Endothelial cell of umbilical vein (primary cell): ENCODE data around the gene PGAM1. TPM values are rescaled to one million over a fixed set of nuclear protein-coding genes. Genes with fewer than 3 reads are reported as not detected.

Source experiments
- BruUV-seq: library from RNA; stranded (reverse); fragments of 400-500 nt; replicated peaks from 2 replicates; lab custom pipeline; 2021; lab: Mats Ljungman, UMichigan
- CTCF ChIA-PET: fragments of 300-600, 350-600 bp; sonication (Branson Sonifier 250); formaldehyde crosslinking; loops from one replicate; lab custom pipeline; 2021; ENCODE audit warnings: antibody characterized with exemption, inconsistent platforms; lab: Charles Lee
- POLR2A ChIA-PET: fragments of 300-600, 350-600 bp; sonication (Branson Sonifier 250); formaldehyde crosslinking; loops from one replicate; lab custom pipeline; 2021; ENCODE audit warnings: antibody characterized with exemption, inconsistent platforms; lab: Charles Lee
- DNase-seq: peaks from one replicate; pipeline ENCODE4 v3.0.0-alpha.2; 2011; ENCODE audit warnings: low read depth, low spot score
- FAIRE-seq: peaks from 2 replicates; lab custom pipeline; 2011; peaks lifted over from hg19 to GRCh38; lab: Jason Lieb, UNC
- H2AFZ ChIP-seq: 2 replicates; pipeline ENCODE4 v1.6.0; 2012; ENCODE audit warnings: low read depth, low read length, control low read depth, inconsistent platforms
- H3K27ac ChIP-seq: 2 replicates; pipeline ENCODE4 v1.5.1; 2011; ENCODE audit warnings: low read depth, mild to moderate bottlenecking, control low read depth, low read length, moderate library complexity; ENCODE audit not compliant: insufficient read depth
- H3K27me3 ChIP-seq, 2 experiments: 2 replicates each; pipeline versions ENCODE4 v1.6.0 to v1.6.1; 2011; ENCODE audit warnings: low read length in 2 of 2, mixed read lengths in 1 of 2; ENCODE audit not compliant: control insufficient read depth in 2 of 2, insufficient read depth in 2 of 2
- H3K36me3 ChIP-seq, 2 experiments: 2 replicates in 1 of 2; 3 replicates in 1 of 2; pipeline ENCODE4 v1.5.1; 2011; ENCODE audit warnings: low read length in 2 of 2, mild to moderate bottlenecking in 1 of 2, moderate library complexity in 1 of 2; ENCODE audit not compliant: control insufficient read depth in 2 of 2, insufficient read depth in 2 of 2; ENCODE audit errors: extremely low read depth in 1 of 2
- H3K4me1 ChIP-seq: 3 replicates; pipeline ENCODE4 v1.5.1; 2011; ENCODE audit warnings: mild to moderate bottlenecking, low read length; ENCODE audit not compliant: control insufficient read depth, insufficient read depth; ENCODE audit errors: extremely low read depth
- H3K4me2 ChIP-seq: 2 replicates; pipeline ENCODE4 v1.6.1; 2011; ENCODE audit warnings: low read length, control low read depth, mixed read lengths; ENCODE audit not compliant: insufficient read depth
- H3K4me3 ChIP-seq, 3 experiments: fragments of 200-600 bp in 1 of 3; sonication (generic), shearing (Covaris generic) in 1 of 3; replicated peaks in 1 of 3; 2 replicates each; pipeline ENCODE4 v1.5.1; 2011 to 2016; ENCODE audit warnings: control low read depth in 3 of 3, low read length in 3 of 3, mild to moderate bottlenecking in 2 of 3, inconsistent platforms in 1 of 3, low read depth in 1 of 3, moderate library complexity in 1 of 3; ENCODE audit not compliant: insufficient read depth in 1 of 3
- H3K79me2 ChIP-seq: 2 replicates; pipeline ENCODE4 v1.6.0; 2012; ENCODE audit warnings: low read length, inconsistent platforms; ENCODE audit not compliant: control insufficient read depth, insufficient read depth
- H3K9ac ChIP-seq: replicated peaks from 2 replicates; pipeline ENCODE3; 2011; ENCODE audit warnings: low read length, control low read depth; ENCODE audit not compliant: insufficient read depth; ENCODE audit errors: extremely low read depth
- H3K9me1 ChIP-seq: replicated peaks from 3 replicates; pipeline ENCODE4 v1.6.0; 2011; ENCODE audit warnings: mild to moderate bottlenecking, low read length; ENCODE audit not compliant: control insufficient read depth, insufficient read depth; ENCODE audit errors: extremely low read depth
- H3K9me3 ChIP-seq: replicated peaks from 2 replicates; pipeline ENCODE4 v1.5.1; 2012; ENCODE audit warnings: low read length, inconsistent platforms; ENCODE audit not compliant: control insufficient read depth, insufficient read depth
- H4K20me1 ChIP-seq: replicated peaks from 2 replicates; pipeline ENCODE3; 2011; ENCODE audit warnings: mild to moderate bottlenecking, low read length; ENCODE audit not compliant: control insufficient read depth, insufficient read depth; ENCODE audit errors: extremely low read depth
- CTCF ChIP-seq, 2 donors: IDR thresholded peaks; 1 replicate in 1 of 2; 2 replicates in 1 of 2; pipeline ENCODE4 v1.5.1; 2011; ENCODE audit warnings: low read length in 2 of 2, mild to moderate bottlenecking in 2 of 2, moderate library complexity in 2 of 2, control low read depth in 1 of 2, inconsistent platforms in 1 of 2, low read depth in 1 of 2; ENCODE audit not compliant: insufficient read depth in 1 of 2; ENCODE audit errors: extremely low read depth in 1 of 2
- EZH2 ChIP-seq: IDR thresholded peaks from 2 replicates; pipeline ENCODE4 v1.6.1; 2012; ENCODE audit warnings: borderline replicate concordance, low read depth, mild to moderate bottlenecking, moderate library complexity, low read length, inconsistent platforms; ENCODE audit not compliant: severe bottlenecking
- FOS ChIP-seq: IDR thresholded peaks from 2 replicates; pipeline ENCODE4 v1.6.1; 2011; ENCODE audit warnings: mild to moderate bottlenecking, low read length, moderate library complexity, borderline replicate concordance; ENCODE audit not compliant: insufficient read depth
- GATA2 ChIP-seq: IDR thresholded peaks from 2 replicates; pipeline ENCODE4 v1.7.0; 2011; ENCODE audit warnings: low read depth, mild to moderate bottlenecking, moderate library complexity, mixed read lengths, low read length; ENCODE audit not compliant: insufficient read length, insufficient read depth
- JUN ChIP-seq: IDR thresholded peaks from 2 replicates; pipeline ENCODE4 v1.6.1; 2011; ENCODE audit warnings: borderline replicate concordance, low read depth; ENCODE audit not compliant: insufficient read length, insufficient read depth
- MAX ChIP-seq: IDR thresholded peaks from 2 replicates; pipeline ENCODE4 v1.6.1; 2011; ENCODE audit not compliant: insufficient read depth, insufficient read length
- MYC ChIP-seq: IDR thresholded peaks from one replicate; pipeline ENCODE4 v1.6.1; 2011; ENCODE audit warnings: mild to moderate bottlenecking, low read depth, low read length
- POLR2A ChIP-seq: IDR thresholded peaks from 2 replicates; pipeline ENCODE4 v1.6.1; 2012; ENCODE audit warnings: low read depth, mild to moderate bottlenecking, control low read depth, low read length
- POLR2AphosphoS5 ChIP-seq: IDR thresholded peaks from 2 replicates; pipeline ENCODE4 v1.6.1; 2012; ENCODE audit warnings: low read depth, mild to moderate bottlenecking, control low read depth, low read length, moderate library complexity; ENCODE audit not compliant: insufficient read depth
- dilution Hi-C: fragments of 300-500 bp; cut with MboI; formaldehyde crosslinking; loops from one replicate; pipeline ENCODE4 v1.15.0; 2019; ENCODE audit warnings: low sequenced_read_pairs; ENCODE audit not compliant: extremely low pct_ligation_motif_present
- intact Hi-C: fragments of 100-400 bp; cut with micrococcal nuclease; formaldehyde crosslinking; loops from one replicate; pipeline ENCODE4 v1.10.0; 2022
- polyA plus RNA-seq, 4 experiments: library from polyadenylated mRNA; depleted of rRNA in 3 of 4; stranded (reverse) in 3 of 4; unstranded in 1 of 4; fragments of >200 nt; gene quantifications; 2 replicates each; pipeline versions ENCODE4 v1.2.1 to v1.2.3, GENCODE V29; 2011 to 2012; ENCODE audit warnings: missing spikeins in 1 of 4
- total RNA-seq: library from RNA; stranded (reverse); gene quantifications from 2 replicates; pipeline ENCODE4 v1.2.3, GENCODE V29; 2021

Gene PGAM1
- total and polyA plus RNA-seq, 2 donors (not counting 3 experiments of a cell fraction or from before 2014, with no cell fraction given): 375 TPM

- dilution Hi-C loops: no loop called here
- no peak overlapping the region for H3K27ac ChIP-seq
- intact Hi-C loops: no loop called here
- DNase-seq: no peak
- no peak overlapping the region for H3K4me2 ChIP-seq
- H4K20me1 ChIP-seq: no peaks in the 10 kb centered on the region
- H2AFZ ChIP-seq: no peak overlapping the region
- H3K4me1 ChIP-seq: no peaks in the 10 kb centered on the region
- ChIA-PET POLR2A (interaction anchor here (0.5 kb wide), 1 partner anchor 8 kb away, joined by 3 read pairs; no protein-coding TSS in a partner anchor), CTCF (interaction anchor here (1.0 to 1.7 kb wide), 2 partner anchors 10 to 97 kb away, joined by 3 to 5 read pairs; no protein-coding TSS in a partner anchor)
- no TSS peak for BruUV-seq
- H3K9me3 ChIP-seq: no peaks in the 10 kb centered on the region
- H3K4me3 ChIP-seq: no peak overlapping the region
- TF ChIP-seq EZH2 (no peak), POLR2A (no peak)
- H3K36me3 ChIP-seq: peaks cover 33 to 67% of the 10 kb centered on the region in 2 experiments
- no peaks in the 10 kb centered on the region for H3K27me3 ChIP-seq
- H3K79me2 ChIP-seq: peaks cover 5% of the 10 kb centered on the region
- no peak for FAIRE-seq
- no peak overlapping the region for H3K9ac ChIP-seq
- H3K9me1 ChIP-seq: no peaks in the 10 kb centered on the region
Measured at GRCh38 chr10:97456686-97457065, 30.7 kb downstream of the PGAM1 start.

- POLR2A ChIA-PET: interaction anchor here (0.8 kb wide), 1 partner anchor 15 kb away, joined by 3 read pairs; no protein-coding TSS in a partner anchor
- dilution Hi-C loops (no loop called here), intact Hi-C loops (no loop called here)
- H2AFZ ChIP-seq: no peak overlapping the region
- H3K27ac ChIP-seq: no peak overlapping the region
- TF ChIP-seq CTCF (IDR thresholded peaks at IDR 0.05; ENCODE audit: extremely low read depth in 1 of 2, insufficient read depth in 1 of 2, low read depth in 1 of 2, low read length in 2 of 2): no peak
- no peak for TF ChIP-seq POLR2AphosphoS5
- TF ChIP-seq FOS: no peak
- no peak for TF ChIP-seq POLR2A
- TF ChIP-seq JUN: no peak
- no peak for TF ChIP-seq MYC
- no peak for TF ChIP-seq EZH2
- TF ChIP-seq MAX: no peak
- TF ChIP-seq GATA2: no peak
- BruUV-seq: no TSS peak
- no peaks in the 10 kb centered on the region for H3K79me2 ChIP-seq
- peaks cover 40 to 68% of the 10 kb centered on the region in 2 experiments for H3K36me3 ChIP-seq
- H3K27me3 ChIP-seq: no peaks in the 10 kb centered on the region
- no peak for FAIRE-seq
- no peaks in the 10 kb centered on the region for H3K9me1 ChIP-seq
- H3K4me2 ChIP-seq: no peak overlapping the region
- DNase-seq: no peak
- no peak overlapping the region for H3K9ac ChIP-seq
- CTCF ChIA-PET: no interaction called here
- no peak overlapping the region for H3K4me3 ChIP-seq
- no peaks in the 10 kb centered on the region for H4K20me1 ChIP-seq
- no peaks in the 10 kb centered on the region for H3K9me3 ChIP-seq
- H3K4me1 ChIP-seq: no peaks in the 10 kb centered on the region
Measured at GRCh38 chr10:97459111-97459510, 33.1 kb downstream of the PGAM1 start.
